ENCODE data around the gene TSHZ2. TPM values are rescaled to one million over a fixed set of nuclear protein-coding genes. Genes with fewer than 3 reads are reported as not detected.

TSHZ2 gene
- total RNA-seq, 1 donor from 2014 or later: 30.4 TPM

DNA sequence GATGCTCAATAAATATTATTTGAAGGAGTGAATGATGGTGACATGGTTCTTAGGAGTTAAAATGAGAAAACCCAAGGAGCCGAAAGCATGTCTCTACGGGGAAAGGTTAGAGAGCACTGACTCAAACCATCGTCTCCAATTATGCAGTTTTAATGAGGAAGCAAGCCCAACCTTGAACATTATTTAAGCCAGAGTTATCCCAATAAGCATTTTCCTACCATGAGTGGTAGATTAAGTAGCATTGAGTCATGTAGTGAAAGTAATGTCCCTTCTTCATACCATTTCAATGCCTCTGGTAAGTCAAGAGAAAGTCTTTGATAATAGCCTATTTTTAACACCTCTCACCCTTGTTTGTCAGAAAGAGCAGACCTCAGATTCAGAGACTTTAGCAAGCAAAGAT lies 13.5 kb downstream of the TSHZ2 start:
- no peak for TF ChIP-seq CTCF (IDR thresholded peaks at IDR 0.05)
- no peak for TF ChIP-seq POLR2AphosphoS5 (IDR thresholded peaks at IDR 0.05; ENCODE audit: insufficient read depth in 1 of 2, low read depth in 1 of 2)
- no peaks in the 10 kb centered on the region for H3K36me3 ChIP-seq
- no peak overlapping the region for H3K4me3 ChIP-seq
- intact Hi-C loops (cut with DNase I): no loop called here
- H3K4me1 ChIP-seq: no peaks in the 10 kb centered on the region
- DNase-seq (ENCODE audit: extremely low spot score in 2 of 2): no peak
- H3K27me3 ChIP-seq: no peaks in the 10 kb centered on the region
- no peak overlapping the region for H3K27ac ChIP-seq
- no peaks in the 10 kb centered on the region for H3K9me3 ChIP-seq

- Histone ChIP-seq H3K4me1 (peaks cover 6% of the 10 kb centered on the region), H3K27ac (no peak overlapping the region), H3K36me3 (no peaks in the 10 kb centered on the region), H3K9me3 (no peaks in the 10 kb centered on the region), H3K27me3 (no peaks in the 10 kb centered on the region), H3K4me3 (no peak overlapping the region)
- no peak for DNase-seq (ENCODE audit: extremely low spot score in 2 of 2)
- intact Hi-C loops (cut with DNase I): no loop called here
- TF ChIP-seq CTCF (IDR thresholded peaks at IDR 0.05): no peak
These were observed 15.1 kb downstream of the TSHZ2 start for GRCh38 chr20:52987295-52987694.

DNA sequence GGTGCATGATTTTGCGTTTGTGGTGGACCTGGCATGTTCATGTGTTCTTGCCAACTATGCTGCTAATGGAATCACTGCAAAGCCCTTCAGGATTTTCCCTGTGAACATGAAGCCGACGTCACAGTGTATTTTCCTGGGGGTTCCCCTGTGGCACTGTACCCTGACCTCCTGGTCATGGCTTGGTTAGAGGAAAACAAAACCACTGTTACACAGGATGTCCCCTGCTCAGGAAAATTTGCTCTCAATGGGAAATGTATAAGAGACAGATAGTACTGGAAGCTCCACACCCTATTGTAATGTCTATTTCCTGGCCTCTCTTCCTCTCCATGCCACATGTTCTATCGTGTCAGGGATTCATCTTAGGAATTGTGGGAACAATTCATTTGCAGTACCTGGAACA lies 19.7 kb downstream of the TSHZ2 start:
- Histone ChIP-seq H3K4me1 (peaks cover 23% of the 10 kb centered on the region), H3K27me3 (no peaks in the 10 kb centered on the region), H3K9me3 (no peaks in the 10 kb centered on the region), H3K4me3 (no peak overlapping the region), H3K27ac (peak overlapping the region; percentile 48), H3K36me3 (no peaks in the 10 kb centered on the region)
- intact Hi-C loops (cut with DNase I): no loop called here
- TF ChIP-seq POLR2AphosphoS5 (IDR thresholded peaks at IDR 0.05; ENCODE audit: insufficient read depth in 1 of 2, low read depth in 1 of 2) (no peak), CTCF (IDR thresholded peaks at IDR 0.05) (no peak), POLR2A (IDR thresholded peaks at IDR 0.05) (no peak)
- no peak for DNase-seq (ENCODE audit: extremely low spot score in 2 of 2)

GRCh38 chr20:52992632-52993031 lies 20.5 kb downstream of the TSHZ2 start:
- no peak for TF ChIP-seq POLR2AphosphoS5 (IDR thresholded peaks at IDR 0.05; ENCODE audit: insufficient read depth in 1 of 2, low read depth in 1 of 2)
- no peak for TF ChIP-seq CTCF (IDR thresholded peaks at IDR 0.05)
- TF ChIP-seq POLR2A (IDR thresholded peaks at IDR 0.05): no peak
- no peak for DNase-seq (ENCODE audit: extremely low spot score in 2 of 2)
- H3K4me1 ChIP-seq: peaks cover 23% of the 10 kb centered on the region
- intact Hi-C loops (cut with DNase I): no loop called here
- no peak overlapping the region for H3K4me3 ChIP-seq
- no peaks in the 10 kb centered on the region for H3K36me3 ChIP-seq
- H3K27me3 ChIP-seq: no peaks in the 10 kb centered on the region
- no peaks in the 10 kb centered on the region for H3K9me3 ChIP-seq
- peak overlapping the region; percentile 48 for H3K27ac ChIP-seq

- no peak for DNase-seq (ENCODE audit: extremely low spot score in 2 of 2)
- no peak for TF ChIP-seq POLR2AphosphoS5 (IDR thresholded peaks at IDR 0.05; ENCODE audit: insufficient read depth in 1 of 2, low read depth in 1 of 2)
- TF ChIP-seq CTCF (IDR thresholded peaks at IDR 0.05): no peak
- TF ChIP-seq POLR2A (IDR thresholded peaks at IDR 0.05): no peak
- Histone ChIP-seq H3K4me1 (peaks cover 23% of the 10 kb centered on the region), H3K9me3 (no peaks in the 10 kb centered on the region), H3K36me3 (no peaks in the 10 kb centered on the region), H3K27ac (peak overlapping the region; percentile 48), H3K4me3 (no peak overlapping the region), H3K27me3 (no peaks in the 10 kb centered on the region)
- intact Hi-C loops (cut with DNase I): no loop called here
These were observed 20.9 kb downstream of the TSHZ2 start for GRCh38 chr20:52993076-52993475.

Data from vagina (tissue), 2 donors.